NT2/D1 (cell line): ENCODE data around the gene METRNL.

ENCODE experiments used
- DNase-seq: peaks from one replicate; pipeline ENCODE4 v3.0.0-alpha.2; 2011; ENCODE audit warnings: low read depth, low spot score
- H3K27me3 ChIP-seq: 2 replicates; pipeline ENCODE4 v1.6.0; 2011; ENCODE audit warnings: mild to moderate bottlenecking; ENCODE audit not compliant: insufficient read length, insufficient read depth
- H3K36me3 ChIP-seq: 2 replicates; pipeline ENCODE4 v1.6.1; 2011; ENCODE audit warnings: mild to moderate bottlenecking, low read length, mixed read lengths; ENCODE audit not compliant: insufficient read depth, insufficient read length
- H3K4me1 ChIP-seq: 2 replicates; pipeline ENCODE4 v1.5.1; 2011; ENCODE audit not compliant: insufficient read depth, insufficient read length
- H3K4me3 ChIP-seq: 2 replicates; pipeline ENCODE4 v1.5.1; 2011; ENCODE audit warnings: low read depth; ENCODE audit not compliant: insufficient read length
- H3K9ac ChIP-seq: 2 replicates; pipeline ENCODE4 v1.6.0; 2011; ENCODE audit warnings: low read depth; ENCODE audit not compliant: insufficient read length
- H3K9me3 ChIP-seq: 2 replicates; pipeline ENCODE4 v1.5.1; 2011; ENCODE audit warnings: mild to moderate bottlenecking, low read length; ENCODE audit not compliant: insufficient read depth
- SUZ12 ChIP-seq: IDR thresholded peaks from 2 replicates; pipeline ENCODE4 v1.6.1; 2011; ENCODE audit not compliant: insufficient read length, insufficient read depth; ENCODE audit errors: extremely low read depth
- YY1 ChIP-seq: IDR thresholded peaks from 2 replicates; pipeline ENCODE4 v1.6.1; 2011; ENCODE audit not compliant: insufficient read length, insufficient read depth
- ZNF274 ChIP-seq: IDR thresholded peaks from 2 replicates; pipeline ENCODE4 v1.6.1; 2011; ENCODE audit warnings: mild to moderate bottlenecking, low read depth, low read length

The METRNL gene

GRCh38 chr17:83106913-83107655, 27.7 kb downstream of the METRNL start:
- Histone ChIP-seq H3K4me1 (peaks cover 15% of the 10 kb centered on the region), H3K9me3 (peaks cover 11% of the 10 kb centered on the region; the same call in 1 of the 2 replicates), H3K4me3 (no peak overlapping the region), H3K9ac (no peak overlapping the region), H3K36me3 (no peaks in the 10 kb centered on the region), H3K27me3 (no peaks in the 10 kb centered on the region)
- DNase-seq: no peak
- TF ChIP-seq SUZ12 (no peak), ZNF274 (no peak), YY1 (no peak)

DNA sequence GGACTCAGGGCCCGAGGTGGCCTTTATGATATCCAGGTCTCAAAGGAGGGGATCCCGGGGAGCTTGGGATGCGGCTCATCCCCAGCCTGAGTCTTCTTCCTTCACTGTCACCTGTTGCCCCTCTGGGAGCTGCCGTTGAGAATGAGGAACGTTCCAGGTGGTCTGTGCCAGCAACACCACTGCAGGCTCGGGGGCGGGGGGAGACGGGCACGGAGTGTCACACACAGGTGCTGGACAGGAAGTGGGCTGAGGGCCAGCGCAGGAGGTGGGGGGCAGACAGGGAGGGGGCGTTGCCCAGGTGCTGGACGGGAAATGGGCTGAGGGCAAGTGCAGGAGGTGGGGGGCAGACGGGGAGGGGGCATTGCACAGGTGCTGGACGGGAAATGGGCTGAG, 28.2 kb downstream of the METRNL start:
- Histone ChIP-seq H3K9ac (no peak overlapping the region), H3K4me1 (peaks cover 12% of the 10 kb centered on the region)
- DNase-seq: no peak

GRCh38 chr17:83108709-83109108, 29.3 kb downstream of the METRNL start:
- no peak overlapping the region for H3K4me3 ChIP-seq
- DNase-seq: no peak
- H3K9ac ChIP-seq: no peak overlapping the region
- H3K9me3 ChIP-seq: peaks cover 11% of the 10 kb centered on the region; the same call in 1 of the 2 replicates
- TF ChIP-seq SUZ12 (no peak), YY1 (no peak), ZNF274 (no peak)
- H3K36me3 ChIP-seq: no peaks in the 10 kb centered on the region
- H3K27me3 ChIP-seq: no peaks in the 10 kb centered on the region
- H3K4me1 ChIP-seq: peaks cover 18% of the 10 kb centered on the region

More for the DNA sequence above, 28.2 kb downstream of the METRNL start:
- no peak overlapping the region for H3K4me3 ChIP-seq
- no peaks in the 10 kb centered on the region for H3K36me3 ChIP-seq
- TF ChIP-seq ZNF274: no peak
- no peak for TF ChIP-seq SUZ12
- no peak for TF ChIP-seq YY1
- H3K27me3 ChIP-seq: no peaks in the 10 kb centered on the region
- peaks cover 11% of the 10 kb centered on the region; the same call in 1 of the 2 replicates for H3K9me3 ChIP-seq

- Histone ChIP-seq H3K4me1 (peaks cover 18% of the 10 kb centered on the region), H3K36me3 (no peaks in the 10 kb centered on the region), H3K27me3 (no peaks in the 10 kb centered on the region), H3K9me3 (peaks cover 11% of the 10 kb centered on the region; the same call in 1 of the 2 replicates), H3K4me3 (no peak overlapping the region), H3K9ac (no peak overlapping the region)
- no peak for DNase-seq
- TF ChIP-seq YY1: no peak
- TF ChIP-seq SUZ12: no peak
- TF ChIP-seq ZNF274: no peak
These were observed 30.0 kb downstream of the METRNL start for GRCh38 chr17:83109386-83109785.

DNA sequence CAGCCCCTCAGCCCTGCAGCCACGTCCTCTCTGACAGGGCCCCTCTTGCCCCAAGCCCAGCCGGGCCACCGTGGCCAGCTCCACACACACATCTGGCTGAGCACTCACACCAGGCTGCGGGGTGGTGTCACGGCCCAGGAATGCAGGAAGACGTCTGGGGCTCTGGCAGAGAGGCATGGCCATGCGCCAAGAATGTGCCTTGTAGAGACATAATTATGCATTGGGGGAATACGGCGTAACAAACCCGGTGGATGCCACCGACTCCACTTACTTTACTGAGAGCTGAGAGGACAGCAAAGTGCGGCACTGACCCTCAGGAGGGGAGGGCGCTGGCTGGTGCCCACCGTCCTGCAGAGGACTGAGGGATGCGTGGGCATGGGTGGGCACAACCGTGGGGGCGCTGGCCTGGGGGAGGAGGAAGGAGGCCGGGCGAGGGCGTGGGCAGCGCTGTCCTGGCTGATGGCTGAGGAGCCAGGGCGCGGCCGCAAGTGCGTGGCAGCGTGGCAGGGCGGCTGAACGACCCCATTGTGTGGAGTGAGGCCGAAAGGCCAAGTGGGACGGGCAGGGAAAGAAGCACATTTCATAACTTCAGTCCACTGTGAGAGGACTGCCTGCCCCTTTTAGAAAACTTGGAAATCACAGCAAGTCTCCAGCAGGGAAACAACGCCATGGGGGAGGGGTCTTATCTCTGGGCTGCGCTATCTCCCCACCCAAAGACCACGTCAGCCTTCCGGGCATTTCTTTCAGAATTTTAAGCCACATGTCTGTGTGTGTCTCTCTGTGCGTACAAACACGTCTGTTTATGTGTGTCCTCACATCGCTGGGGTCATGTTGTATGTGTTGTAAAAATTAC, 30.6 kb downstream of the METRNL start:
- DNase-seq: no peak
- no peak overlapping the region for H3K9ac ChIP-seq
- peaks cover 11% of the 10 kb centered on the region; the same call in 1 of the 2 replicates for H3K9me3 ChIP-seq
- H3K36me3 ChIP-seq: no peaks in the 10 kb centered on the region
- no peaks in the 10 kb centered on the region for H3K27me3 ChIP-seq
- H3K4me1 ChIP-seq: peaks cover 18% of the 10 kb centered on the region
- TF ChIP-seq SUZ12: no peak
- no peak for TF ChIP-seq YY1
- TF ChIP-seq ZNF274: no peak
- H3K4me3 ChIP-seq: no peak overlapping the region

GRCh38 chr17:83110735-83111134, 31.3 kb downstream of the METRNL start:
- no peak overlapping the region for H3K9ac ChIP-seq

GRCh38 chr17:83111516-83112282, 32.3 kb downstream of the METRNL start:
- Histone ChIP-seq H3K4me1 (peaks cover 18% of the 10 kb centered on the region), H3K9ac (no peak overlapping the region), H3K4me3 (no peak overlapping the region), H3K9me3 (peaks cover 11% of the 10 kb centered on the region; the same call in 1 of the 2 replicates), H3K36me3 (no peaks in the 10 kb centered on the region), H3K27me3 (no peaks in the 10 kb centered on the region)
- TF ChIP-seq SUZ12 (no peak), ZNF274 (no peak), YY1 (no peak)
- DNase-seq: no peak

More at GRCh38 chr17:83110735-83111134, 31.3 kb downstream of the METRNL start:
- DNase-seq: no peak
- no peaks in the 10 kb centered on the region for H3K27me3 ChIP-seq
- no peak overlapping the region for H3K4me3 ChIP-seq
- peaks cover 11% of the 10 kb centered on the region; the same call in 1 of the 2 replicates for H3K9me3 ChIP-seq
- TF ChIP-seq YY1 (no peak), ZNF274 (no peak), SUZ12 (no peak)
- H3K36me3 ChIP-seq: no peaks in the 10 kb centered on the region
- H3K4me1 ChIP-seq: peaks cover 18% of the 10 kb centered on the region
